KMS-11 (cell line): Measurements from ENCODE around the gene CDK19.

Source experiments
- H2AFZ ChIP-seq: fragments of 200-600 bp; sonication (generic); 2 replicates; pipeline ENCODE4 v1.6.1; 2016; ENCODE audit warnings: antibody characterized with exemption, mixed run types, low read depth
- H3K27ac ChIP-seq: fragments of 200-600 bp; sonication (generic); 2 replicates; pipeline ENCODE4 v1.6.1; 2016; ENCODE audit warnings: mild to moderate bottlenecking, mixed run types
- H3K27me3 ChIP-seq: fragments of 200-600 bp; sonication (generic); 2 replicates; pipeline ENCODE4 v1.6.1; 2017; ENCODE audit warnings: mild to moderate bottlenecking, low read depth, mixed run types, moderate library complexity; ENCODE audit not compliant: insufficient read depth
- H3K36me3 ChIP-seq: fragments of 200-600 bp; sonication (generic); 2 replicates; pipeline ENCODE4 v1.6.1; 2017; ENCODE audit warnings: mild to moderate bottlenecking, mixed run types; ENCODE audit not compliant: insufficient read depth
- H3K4me1 ChIP-seq: fragments of 200-600 bp; sonication (generic); 2 replicates; pipeline ENCODE4 v1.6.1; 2016; ENCODE audit warnings: mild to moderate bottlenecking, low read depth, mixed run types; ENCODE audit not compliant: poor library complexity, severe bottlenecking
- H3K4me2 ChIP-seq: fragments of 200-600 bp; sonication (generic); 2 replicates; pipeline ENCODE4 v1.7.0; 2016; ENCODE audit warnings: mild to moderate bottlenecking, mixed run types
- H3K4me3 ChIP-seq: fragments of 200-600 bp; sonication (generic); IDR thresholded peaks from 2 replicates; pipeline ENCODE4 v1.6.1; 2017; ENCODE audit warnings: low read depth, low read length, mixed read lengths; ENCODE audit not compliant: insufficient read depth
- H3K79me2 ChIP-seq: fragments of 200-600 bp; sonication (generic); 2 replicates; pipeline ENCODE4 v1.6.1; 2016; ENCODE audit warnings: low read depth, mixed run types; ENCODE audit not compliant: insufficient read depth
- H3K9ac ChIP-seq: fragments of 200-600 bp; sonication (generic); 2 replicates; pipeline ENCODE4 v1.6.1; 2016; ENCODE audit warnings: mild to moderate bottlenecking, mixed run types
- H4K20me1 ChIP-seq: fragments of 200-600 bp; sonication (generic); 2 replicates; pipeline ENCODE4 v1.6.1; 2016; ENCODE audit warnings: mild to moderate bottlenecking, mixed run types; ENCODE audit not compliant: insufficient read depth
- CTCF ChIP-seq: fragments of 200-600 bp; sonication (generic); conservative IDR thresholded peaks from 2 replicates; pipeline ENCODE4 v1.6.1; 2017; ENCODE audit warnings: low read depth, mild to moderate bottlenecking, antibody characterized with exemption, low read length, moderate library complexity, mixed read lengths

The CDK19 gene

GRCh38 chr6:110620065-110620464 is 195.2 kb downstream of the CDK19 start:
- Histone ChIP-seq H3K79me2 (no peaks in the 10 kb centered on the region), H3K4me3 (no peak overlapping the region), H4K20me1 (no peaks in the 10 kb centered on the region), H3K36me3 (no peaks in the 10 kb centered on the region), H3K4me2 (no peak overlapping the region), H3K27ac (no peak overlapping the region), H3K9ac (no peak overlapping the region), H3K27me3 (no peaks in the 10 kb centered on the region), H3K4me1 (no peaks in the 10 kb centered on the region), H2AFZ (no peak overlapping the region)
- no peak for TF ChIP-seq CTCF

GRCh38 chr6:110619275-110619908 is 195.9 kb downstream of the CDK19 start:
- H3K4me3 ChIP-seq, result no peak overlapping the region
- H3K27ac ChIP-seq, result no peak overlapping the region
- no peak overlapping the region for H2AFZ ChIP-seq
- no peaks in the 10 kb centered on the region for H3K27me3 ChIP-seq
- H3K36me3 ChIP-seq, result no peaks in the 10 kb centered on the region
- H3K4me1 ChIP-seq, result no peaks in the 10 kb centered on the region
- no peaks in the 10 kb centered on the region for H4K20me1 ChIP-seq
- TF ChIP-seq CTCF, result no peak
- no peak overlapping the region for H3K9ac ChIP-seq
- H3K79me2 ChIP-seq, result no peaks in the 10 kb centered on the region
- H3K4me2 ChIP-seq, result no peak overlapping the region

- no peak overlapping the region for H2AFZ ChIP-seq
- no peak overlapping the region for H3K4me3 ChIP-seq
- H3K79me2 ChIP-seq, result no peaks in the 10 kb centered on the region
- TF ChIP-seq CTCF, result no peak
- H3K27me3 ChIP-seq, result no peaks in the 10 kb centered on the region
- H3K4me1 ChIP-seq, result no peaks in the 10 kb centered on the region
- H3K27ac ChIP-seq, result no peak overlapping the region
- no peak overlapping the region for H3K4me2 ChIP-seq
- no peak overlapping the region for H3K9ac ChIP-seq
- H4K20me1 ChIP-seq, result no peaks in the 10 kb centered on the region
- H3K36me3 ChIP-seq, result no peaks in the 10 kb centered on the region
Measured at GRCh38 chr6:110618591-110619267, 196.5 kb downstream of the CDK19 start.

GRCh38 chr6:110617057-110617456 is 198.2 kb downstream of the CDK19 start:
- H3K4me2 ChIP-seq, result no peak overlapping the region
- no peak overlapping the region for H3K27ac ChIP-seq
- H3K79me2 ChIP-seq, result no peaks in the 10 kb centered on the region
- H3K4me3 ChIP-seq, result no peak overlapping the region
- H4K20me1 ChIP-seq, result no peaks in the 10 kb centered on the region
- no peaks in the 10 kb centered on the region for H3K4me1 ChIP-seq
- H3K27me3 ChIP-seq, result no peaks in the 10 kb centered on the region
- no peak overlapping the region for H2AFZ ChIP-seq
- no peaks in the 10 kb centered on the region for H3K36me3 ChIP-seq
- H3K9ac ChIP-seq, result no peak overlapping the region
- TF ChIP-seq CTCF, result no peak
